ENCODE data around the gene HHIPL2.

DNA sequence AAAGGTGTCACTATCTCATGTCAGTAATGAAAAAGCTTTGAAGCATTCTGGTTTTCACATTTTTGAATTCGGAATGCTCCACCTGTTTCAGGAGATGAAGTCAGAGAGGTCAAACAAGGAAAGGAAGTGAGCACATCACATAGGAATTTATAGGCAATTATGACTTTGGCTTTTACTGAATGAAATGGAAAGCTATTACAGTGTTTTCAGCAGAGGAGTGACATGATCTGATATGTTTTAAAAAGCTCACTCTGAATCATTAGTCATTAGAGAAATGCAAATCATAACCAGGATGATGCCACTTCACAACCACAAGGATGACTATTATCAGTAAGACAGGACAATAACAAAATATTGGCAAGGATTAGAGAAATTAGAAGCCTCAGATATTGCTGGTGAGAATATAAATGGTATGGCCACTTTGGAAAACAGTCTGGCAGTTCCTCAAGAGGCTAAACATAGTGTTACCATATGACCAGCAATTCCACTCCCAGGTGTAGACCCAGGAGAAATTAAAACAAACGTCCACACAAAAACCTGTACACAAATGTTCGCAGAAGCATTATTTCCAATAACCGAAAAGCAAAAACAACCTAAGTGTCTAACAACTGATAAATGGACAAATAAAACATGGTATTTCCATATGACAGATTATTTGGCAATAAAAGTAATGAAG is 34.3 kb upstream of the HHIPL2 start:
- TF ChIP-seq POLR2AphosphoS5 (IDR thresholded peaks at IDR 0.05) (no peak), POLR2A (IDR thresholded peaks at IDR 0.05; ENCODE audit: low read depth) (no peak)
- TF ChIP-seq, protein P1, sequence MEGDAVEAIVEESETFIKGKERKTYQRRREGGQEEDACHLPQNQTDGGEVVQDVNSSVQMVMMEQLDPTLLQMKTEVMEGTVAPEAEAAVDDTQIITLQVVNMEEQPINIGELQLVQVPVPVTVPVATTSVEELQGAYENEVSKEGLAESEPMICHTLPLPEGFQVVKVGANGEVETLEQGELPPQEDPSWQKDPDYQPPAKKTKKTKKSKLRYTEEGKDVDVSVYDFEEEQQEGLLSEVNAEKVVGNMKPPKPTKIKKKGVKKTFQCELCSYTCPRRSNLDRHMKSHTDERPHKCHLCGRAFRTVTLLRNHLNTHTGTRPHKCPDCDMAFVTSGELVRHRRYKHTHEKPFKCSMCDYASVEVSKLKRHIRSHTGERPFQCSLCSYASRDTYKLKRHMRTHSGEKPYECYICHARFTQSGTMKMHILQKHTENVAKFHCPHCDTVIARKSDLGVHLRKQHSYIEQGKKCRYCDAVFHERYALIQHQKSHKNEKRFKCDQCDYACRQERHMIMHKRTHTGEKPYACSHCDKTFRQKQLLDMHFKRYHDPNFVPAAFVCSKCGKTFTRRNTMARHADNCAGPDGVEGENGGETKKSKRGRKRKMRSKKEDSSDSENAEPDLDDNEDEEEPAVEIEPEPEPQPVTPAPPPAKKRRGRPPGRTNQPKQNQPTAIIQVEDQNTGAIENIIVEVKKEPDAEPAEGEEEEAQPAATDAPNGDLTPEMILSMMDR (IDR thresholded peaks at IDR 0.05): no peak

Data from esophagus muscularis mucosa (tissue), 3 donors.